OCI-LY7 (cell line): ENCODE data around the gene WWOX.

Source experiments
- CTCF ChIP-seq: fragments of 200-600 bp; sonication (generic); conservative IDR thresholded peaks from 2 replicates; pipeline ENCODE4 v1.5.1; 2014; ENCODE audit warnings: mild to moderate bottlenecking, antibody characterized with exemption, low read length, moderate library complexity, mixed read lengths
- EZH2phosphoT487 ChIP-seq: fragments of 200-600 bp; sonication (generic); IDR thresholded peaks from 2 replicates; pipeline ENCODE4 v1.6.1; 2018; ENCODE audit warnings: low read depth, borderline replicate concordance, mild to moderate bottlenecking, mixed run types, antibody characterized with exemption, low read length, moderate library complexity, mixed read lengths

- TF ChIP-seq CTCF (no peak), EZH2phosphoT487 (no peak)
Measured at GRCh38 chr16:78200023-78200389, 100.6 kb downstream of the WWOX start.
